Heart left ventricle (tissue), 16 donors: ENCODE measurements around the gene GIMAP6. TPM values are rescaled to one million over a fixed set of nuclear protein-coding genes. Genes with fewer than 3 reads are reported as not detected.
"Not testable (repeated sequence)": the region's sequence is repeated elsewhere in the genome, so short reads cannot be mapped to it uniquely, and the experiment has no call there.

Experiments
- ATAC-seq, 4 donors: fragments of 200-7000 bp; cut with Tn5 transposase; one replicate each; pipeline ENCODE4 v1.9.1; 2020 to 2022; ENCODE audit warnings: moderate library complexity in 4 of 4, mild to moderate bottlenecking in 3 of 4, moderate number of reproducible peaks in 1 of 4
- DNase-seq, 5 donors: peaks; one replicate each; pipeline ENCODE4 v3.0.0-alpha.2; 2020
- H3K27ac ChIP-seq, 12 donors: fragments of 200-600 bp; sonication (generic) in 4 of 12; one replicate each; pipeline versions ENCODE4 v1.5.0 to v1.8.0; 2016 to 2022; ENCODE audit warnings: mild to moderate bottlenecking in 2 of 12
- H3K27me3 ChIP-seq, 9 donors: fragments of 200-600 bp; sonication (generic) in 2 of 9; one replicate each; pipeline versions ENCODE4 v1.5.1 to v1.8.0; 2016 to 2022; ENCODE audit warnings: mild to moderate bottlenecking in 3 of 9
- H3K36me3 ChIP-seq, 9 donors: fragments of 200-600 bp; sonication (generic) in 2 of 9; one replicate each; pipeline versions ENCODE4 v1.5.0 to v1.8.0; 2018 to 2022; ENCODE audit warnings: mild to moderate bottlenecking in 2 of 9
- H3K4me1 ChIP-seq, 12 donors: fragments of 200-600 bp; sonication (generic) in 4 of 12; one replicate each; pipeline versions ENCODE4 v1.5.0 to v1.8.0; 2016 to 2022; ENCODE audit warnings: mild to moderate bottlenecking in 3 of 12
- H3K4me3 ChIP-seq, 12 donors: fragments of 200-600 bp; sonication (generic) in 4 of 12; one replicate each; pipeline versions ENCODE4 v1.5.0 to v1.8.0; 2017 to 2022; ENCODE audit warnings: mild to moderate bottlenecking in 9 of 12, moderate library complexity in 4 of 12
- H3K9me3 ChIP-seq, 12 donors: fragments of 200-600 bp; sonication (generic) in 4 of 12; one replicate each; pipeline versions ENCODE4 v1.5.0 to v1.8.0; 2016 to 2022; ENCODE audit warnings: mild to moderate bottlenecking in 1 of 12
- CTCF ChIP-seq, 12 donors: fragments of 200-600 bp; sonication (generic) in 4 of 12; IDR thresholded peaks; one replicate each; pipeline versions ENCODE4 v1.5.0 to v1.8.0; 2018 to 2022; ENCODE audit warnings: antibody characterized with exemption in 12 of 12, mild to moderate bottlenecking in 5 of 12
- POLR2A ChIP-seq, 2 donors: fragments of 450-650 bp; IDR thresholded peaks; one replicate each; pipeline ENCODE4 v1.6.1; 2017; ENCODE audit warnings: antibody characterized with exemption in 2 of 2, mild to moderate bottlenecking in 2 of 2, moderate library complexity in 2 of 2
- WGBS, 4 donors: extraction: QIAGEN DNeasy Blood & Tissue Kit in 2 of 4; methylation state at CpG; one replicate each; pipeline versions ENCODE4 v1.1.5 to v1.1.7; 2013 to 2018; 5-methylcytosine and 5-hydroxymethylcytosine counted together
- intact Hi-C, 10 donors: fragments of 100-400 bp; cut with DNase I; formaldehyde crosslinking; loops; one replicate each; pipeline versions ENCODE4 v1.11.1 to v1.14.2; 2022
- polyA plus RNA-seq, 2 donors: library from polyadenylated mRNA; stranded (reverse); fragments of 200-250 nt; gene quantifications; one replicate each; pipeline ENCODE4 v1.2.3, GENCODE V29; 2013
- total RNA-seq, 9 donors: library from RNA; depleted of rRNA in 2 of 9; stranded (reverse); fragments of >200 nt in 2 of 9; fragmentation: NEBNext Ultra II Directional in 3 of 9; extraction: Animal tissue kit (Norgen Biotek cat#: 25700) in 3 of 9; gene quantifications; one replicate each; pipeline versions ENCODE4 v1.1.0 to v1.2.4, GENCODE V29; 2016 to 2023
- donor health status: ischemic (EF 13 %, LVEDD 7.1; RV severe dilation, severe dysfunction).
- donor health status: healthy with polysubstance abuse.
- donor health status: DM: no; HTN: yes; CAD: no.
- donor health status: DM: no; HTN: no; CAD: no.
- donor health status: ischemic (EF 25% LVEDD 6.9; RV normal size, moderate dysfunction).
- donor health status: ischemic (EF 25% LVEDD 5.7; RV mildly dilated, moderate dysfunction).
- donor health status: healthy.
- donor health status: DM: yes; HTN: yes; CAD: no.
- donor health status: ischemic (EF 35%, LVEDD 5.7; RV mildly dilated, moderate dysfunction).
- donor health status: nonischemic (EF 11% LVEDD 7.7; RV severe dilation, severe dysfunction).
- donor health status: DM: yes; HTN: yes; CAD: no.
- donor health status: PGD.
- donor health status: ischemic (EF 29% LVEDD 5.4; RV normal size, mild dysfunction).
- donor health status: nonischemic (EF 23%, LVEDD 6.1; RV moderate dilation, normal function).

GIMAP6 gene
- total and polyA plus RNA-seq, 11 donors, result 13.8 to 52.7 (median 24.4) TPM

- Histone ChIP-seq H3K9me3 (peaks cover 0 to 7% (median 0%) of the 10 kb centered on the region in 12 donors), H3K4me3 (peak overlapping the region in 1 of 12 donors; percentile 10), H3K27me3 (no peaks in the 10 kb centered on the region), H3K36me3 (no peaks in the 10 kb centered on the region), H3K27ac (peak overlapping the region; percentile 65 to 93 (median 82)), H3K4me1 (peaks cover 0 to 46% (median 22%) of the 10 kb centered on the region in 12 donors)
- intact Hi-C loops, result loop anchor here in 1 of 10 donors (5.0 kb wide), 2 partner anchors 46 to 134 kb away; partner anchors contain the start of genes GIMAP6 and GIMAP8
- DNase-seq (peak in 1 of 5 donors; percentile 43), ATAC-seq (peak; percentile 86 to 98 (median 90))
- TF ChIP-seq POLR2A (IDR thresholded peaks at IDR 0.05) (peak in 1 of 2 donors; percentile 35), CTCF (IDR thresholded peaks at IDR 0.05) (no peak)
These were observed 45.4 kb downstream of the GIMAP6 start for GRCh38 chr7:150586785-150587152.

GRCh38 chr7:150586068-150586784 lies 46.0 kb downstream of the GIMAP6 start:
- 28 to 44% (median 40%) methylated on average over 4 of the region's 4 CpGs for WGBS, 4 donors
- H3K27me3 ChIP-seq, result no peaks in the 10 kb centered on the region
- TF ChIP-seq POLR2A (IDR thresholded peaks at IDR 0.05) (no peak), CTCF (IDR thresholded peaks at IDR 0.05) (no peak)
- ATAC-seq, result peak; percentile 19 to 82 (median 62)
- DNase-seq, result no peak
- H3K9me3 ChIP-seq, result peaks cover 0 to 10% (median under 1%) of the 10 kb centered on the region in 12 donors
- H3K4me3 ChIP-seq, result peak overlapping the region in 2 of 12 donors; percentile 7 to 10
- peaks cover 0 to 47% (median 22%) of the 10 kb centered on the region in 12 donors for H3K4me1 ChIP-seq
- H3K27ac ChIP-seq, result peak overlapping the region; percentile 65 to 93 (median 80)
- intact Hi-C loops, result loop anchor here in 1 of 10 donors (5.0 kb wide), 2 partner anchors 46 to 134 kb away; partner anchors contain the start of genes GIMAP6 and GIMAP8
- no peaks in the 10 kb centered on the region for H3K36me3 ChIP-seq

GRCh38 chr7:150585199-150585598 lies 47.0 kb downstream of the GIMAP6 start:
- no peak for TF ChIP-seq CTCF (IDR thresholded peaks at IDR 0.05)
- Histone ChIP-seq H3K9me3 (peaks cover 0 to 16% (median 6%) of the 10 kb centered on the region in 12 donors), H3K4me1 (peaks cover 0 to 55% (median 22%) of the 10 kb centered on the region in 12 donors), H3K36me3 (no peaks in the 10 kb centered on the region), H3K27ac (peak overlapping the region; percentile 47 to 93 (median 78)), H3K27me3 (no peaks in the 10 kb centered on the region), H3K4me3 (no peak overlapping the region)
- ATAC-seq (no peak), DNase-seq (no peak)
- intact Hi-C loops, result loop anchor here in 1 of 10 donors (5.0 kb wide), 2 partner anchors 47 to 133 kb away; partner anchors contain the start of genes GIMAP6 and GIMAP8
- 85 to 93% (median 90%) methylated on average over 7 of the region's 7 CpGs for WGBS, 4 donors

GRCh38 chr7:150580638-150581394 lies 51.4 kb downstream of the GIMAP6 start:
- TF ChIP-seq CTCF (IDR thresholded peaks at IDR 0.05) (no peak), POLR2A (IDR thresholded peaks at IDR 0.05) (no peak)
- no peak for DNase-seq
- no peaks in the 10 kb centered on the region for H3K36me3 ChIP-seq
- H3K9me3 ChIP-seq, result peaks cover 0 to 21% (median 8%) of the 10 kb centered on the region in 12 donors
- H3K4me1 ChIP-seq, result peaks cover 0 to 34% (median 7%) of the 10 kb centered on the region in 12 donors
- WGBS, 4 donors, result 91 to 94% (median 92%) methylated on average over 3 of the region's 3 CpGs
- intact Hi-C loops, result no loop called here
- H3K27me3 ChIP-seq, result no peaks in the 10 kb centered on the region
- no peak for ATAC-seq
- no peak overlapping the region for H3K4me3 ChIP-seq
- H3K27ac ChIP-seq, result peak overlapping the region in 1 of 12 donors; percentile 20

GRCh38 chr7:150579979-150580637 lies 52.1 kb downstream of the GIMAP6 start:
- DNase-seq, H3K4me3 ChIP-seq, H3K27me3 ChIP-seq, H3K36me3 ChIP-seq, intact Hi-C loops, ATAC-seq: not testable (repeated sequence)
- Histone ChIP-seq H3K27ac (peak overlapping the region in 1 of 12 donors; percentile 20), H3K4me1 (peaks cover 0 to 27% (median under 1%) of the 10 kb centered on the region in 12 donors), H3K9me3 (peaks cover 0 to 28% (median 10%) of the 10 kb centered on the region in 12 donors)
- WGBS, 4 donors, result 77 to 83% (median 80%) methylated on average over 7 of the region's 7 CpGs
